ENCODE data around the gene HMG20A.

The HMG20A gene

DNA sequence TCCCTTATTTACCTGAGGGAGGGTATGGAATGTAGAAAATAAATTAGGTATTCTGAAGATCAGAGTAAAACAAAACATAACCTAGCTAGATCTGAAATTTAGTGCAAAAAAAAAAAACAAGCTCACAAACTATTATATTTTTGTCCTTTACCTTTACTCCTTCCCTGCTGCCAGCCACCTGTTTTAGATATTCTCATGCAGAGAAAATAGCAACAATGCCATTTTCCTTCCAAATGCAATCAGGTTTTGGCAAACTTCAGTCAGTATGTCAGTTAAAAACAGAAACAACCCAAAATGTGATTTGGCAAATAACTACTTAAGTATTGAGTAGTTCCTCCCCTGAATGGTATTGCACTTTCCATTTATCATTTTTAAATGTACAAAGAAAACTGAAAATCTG lies 36.6 kb upstream of the HMG20A start:
- no peak overlapping the region for H3K4me3 ChIP-seq (ENCODE audit: low read length)
- no peak for DNase-seq (ENCODE audit: low read depth)
- TF ChIP-seq, protein P1, sequence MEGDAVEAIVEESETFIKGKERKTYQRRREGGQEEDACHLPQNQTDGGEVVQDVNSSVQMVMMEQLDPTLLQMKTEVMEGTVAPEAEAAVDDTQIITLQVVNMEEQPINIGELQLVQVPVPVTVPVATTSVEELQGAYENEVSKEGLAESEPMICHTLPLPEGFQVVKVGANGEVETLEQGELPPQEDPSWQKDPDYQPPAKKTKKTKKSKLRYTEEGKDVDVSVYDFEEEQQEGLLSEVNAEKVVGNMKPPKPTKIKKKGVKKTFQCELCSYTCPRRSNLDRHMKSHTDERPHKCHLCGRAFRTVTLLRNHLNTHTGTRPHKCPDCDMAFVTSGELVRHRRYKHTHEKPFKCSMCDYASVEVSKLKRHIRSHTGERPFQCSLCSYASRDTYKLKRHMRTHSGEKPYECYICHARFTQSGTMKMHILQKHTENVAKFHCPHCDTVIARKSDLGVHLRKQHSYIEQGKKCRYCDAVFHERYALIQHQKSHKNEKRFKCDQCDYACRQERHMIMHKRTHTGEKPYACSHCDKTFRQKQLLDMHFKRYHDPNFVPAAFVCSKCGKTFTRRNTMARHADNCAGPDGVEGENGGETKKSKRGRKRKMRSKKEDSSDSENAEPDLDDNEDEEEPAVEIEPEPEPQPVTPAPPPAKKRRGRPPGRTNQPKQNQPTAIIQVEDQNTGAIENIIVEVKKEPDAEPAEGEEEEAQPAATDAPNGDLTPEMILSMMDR (IDR thresholded peaks at IDR 0.05; ENCODE audit: insufficient read depth, low read depth, low read length, missing control alignments) = no peak

DNA sequence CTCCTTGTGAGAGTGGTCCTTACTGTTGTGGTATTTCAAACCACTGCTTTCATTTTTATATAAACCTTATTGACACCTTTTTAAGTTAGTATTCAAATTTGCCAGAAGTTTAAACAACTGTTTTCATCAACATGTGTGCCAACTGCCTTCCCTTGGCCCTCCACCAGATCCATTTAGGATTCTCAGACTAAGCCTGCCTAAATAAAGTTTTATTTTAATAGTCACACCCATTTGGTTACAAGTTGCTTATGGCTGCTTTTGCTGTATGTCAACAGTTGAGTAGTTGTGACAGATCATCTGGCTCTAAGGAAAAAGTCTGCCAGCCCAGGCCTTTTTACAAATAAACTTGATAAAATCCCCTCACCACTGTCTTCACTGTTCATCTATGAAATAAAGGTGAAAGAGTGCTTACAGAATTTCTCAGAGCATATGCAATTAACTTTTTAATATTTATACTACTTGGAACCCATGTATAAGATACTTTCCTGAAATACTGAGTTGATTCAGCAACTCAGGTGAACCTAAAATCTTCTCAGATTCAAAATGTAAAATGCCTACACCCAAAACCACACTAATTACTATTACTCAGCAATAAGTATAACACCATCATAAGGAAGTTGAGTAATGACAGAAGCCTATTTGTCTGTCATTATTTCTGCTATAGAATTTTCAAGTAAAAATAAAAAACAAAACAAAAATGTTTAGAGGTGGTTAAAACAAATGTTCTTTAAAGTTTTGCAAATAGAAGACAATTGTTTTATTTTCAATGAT lies 35.9 kb upstream of the HMG20A start:
- DNase-seq (ENCODE audit: low read depth) = peak; percentile 12
- TF ChIP-seq, protein P1 (IDR thresholded peaks at IDR 0.05; ENCODE audit: insufficient read depth, low read depth, low read length, missing control alignments) = no peak
- H3K4me3 ChIP-seq (ENCODE audit: low read length) = no peak overlapping the region

DNA sequence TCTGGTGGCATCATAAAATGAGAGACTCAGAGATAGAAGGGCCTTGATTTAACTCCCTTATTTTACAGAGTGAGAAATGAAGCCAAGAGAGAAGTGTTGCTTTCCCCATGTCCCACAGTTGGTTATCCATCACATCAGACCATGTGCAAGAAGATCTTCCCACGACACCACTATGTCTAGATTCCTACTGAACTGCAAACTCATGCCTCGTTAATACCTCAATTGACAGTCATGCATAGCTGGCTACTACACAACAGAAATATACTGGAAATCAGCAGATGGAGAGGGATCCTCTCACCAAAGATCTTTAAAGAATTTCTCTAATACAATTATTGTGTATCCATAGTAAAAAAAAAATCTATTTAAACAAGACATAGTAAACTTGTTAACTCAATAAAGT lies 34.1 kb upstream of the HMG20A start:
- TF ChIP-seq, protein P1 (IDR thresholded peaks at IDR 0.05; ENCODE audit: insufficient read depth, low read depth, low read length, missing control alignments) = no peak
- DNase-seq (ENCODE audit: low read depth) = no peak
- H3K4me3 ChIP-seq (ENCODE audit: low read length) = no peak overlapping the region

DNA sequence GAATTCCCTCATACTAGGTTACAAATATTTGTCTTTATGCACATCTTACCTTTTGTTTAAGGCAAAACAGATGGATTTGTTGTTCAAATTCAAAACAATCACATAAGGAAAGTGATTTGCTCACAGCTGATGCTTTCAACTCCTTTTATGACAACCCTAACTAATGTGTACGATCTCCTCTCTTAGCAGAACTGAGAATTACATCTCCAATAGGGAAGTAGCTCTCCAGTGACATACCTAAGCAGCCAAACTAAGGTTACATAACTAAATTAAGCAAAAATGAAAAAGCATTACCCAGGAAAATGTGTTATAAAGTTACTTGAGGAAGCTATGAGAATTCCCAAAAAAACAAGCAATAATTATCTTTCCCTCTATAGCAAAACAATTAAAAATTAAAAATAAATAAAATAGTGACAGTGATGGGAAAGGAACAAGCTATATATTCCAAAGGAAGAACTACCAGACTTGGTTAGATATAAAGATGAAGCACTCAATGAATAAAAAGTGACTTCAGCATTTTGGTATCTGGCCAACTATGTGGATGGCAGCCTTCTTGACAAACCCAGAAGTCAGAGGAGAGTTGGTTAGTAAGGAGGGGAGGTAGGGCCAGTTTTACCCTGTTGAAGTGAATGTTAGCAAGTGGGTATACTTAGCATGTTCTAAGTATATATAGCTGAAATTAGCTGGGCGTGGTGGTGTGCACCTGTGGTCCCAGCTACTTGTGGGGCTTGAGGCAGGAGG lies 33.2 kb upstream of the HMG20A start:
- TF ChIP-seq, protein P1 (IDR thresholded peaks at IDR 0.05; ENCODE audit: insufficient read depth, low read depth, low read length, missing control alignments) = no peak
- peak; percentile 6 for DNase-seq (ENCODE audit: low read depth)
- H3K4me3 ChIP-seq (ENCODE audit: low read length) = no peak overlapping the region

DNA sequence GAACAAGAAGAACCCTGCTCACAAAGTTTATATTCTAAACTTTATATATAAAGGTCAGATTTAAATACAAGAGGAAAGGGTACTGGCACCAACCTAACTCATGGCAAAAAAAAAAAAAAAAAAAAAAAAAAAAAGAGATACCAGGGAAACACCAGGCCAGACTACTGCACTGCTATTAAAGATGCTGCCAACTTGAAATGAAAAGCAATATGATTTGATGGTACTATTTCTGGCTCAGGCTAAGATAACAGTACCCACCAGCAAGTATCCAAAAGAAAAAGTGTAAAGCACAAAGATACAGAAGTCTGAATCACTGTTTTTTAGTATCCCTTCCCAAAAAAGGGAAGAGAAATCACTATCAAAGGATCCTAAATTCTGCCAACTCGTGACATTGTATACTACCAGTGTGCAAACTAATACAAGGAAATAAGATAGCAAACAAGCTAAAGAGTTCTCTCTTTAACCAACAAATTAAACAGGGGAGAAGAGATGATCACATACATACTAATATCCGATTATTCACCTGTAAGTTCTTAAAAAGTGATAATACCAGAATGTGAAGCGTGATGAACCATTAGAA lies 29.2 kb upstream of the HMG20A start:
- TF ChIP-seq, protein P1 (IDR thresholded peaks at IDR 0.05; ENCODE audit: insufficient read depth, low read depth, low read length, missing control alignments) = no peak
- H3K4me3 ChIP-seq (ENCODE audit: low read length) = no peak overlapping the region
- no peak for DNase-seq (ENCODE audit: low read depth)

DNA sequence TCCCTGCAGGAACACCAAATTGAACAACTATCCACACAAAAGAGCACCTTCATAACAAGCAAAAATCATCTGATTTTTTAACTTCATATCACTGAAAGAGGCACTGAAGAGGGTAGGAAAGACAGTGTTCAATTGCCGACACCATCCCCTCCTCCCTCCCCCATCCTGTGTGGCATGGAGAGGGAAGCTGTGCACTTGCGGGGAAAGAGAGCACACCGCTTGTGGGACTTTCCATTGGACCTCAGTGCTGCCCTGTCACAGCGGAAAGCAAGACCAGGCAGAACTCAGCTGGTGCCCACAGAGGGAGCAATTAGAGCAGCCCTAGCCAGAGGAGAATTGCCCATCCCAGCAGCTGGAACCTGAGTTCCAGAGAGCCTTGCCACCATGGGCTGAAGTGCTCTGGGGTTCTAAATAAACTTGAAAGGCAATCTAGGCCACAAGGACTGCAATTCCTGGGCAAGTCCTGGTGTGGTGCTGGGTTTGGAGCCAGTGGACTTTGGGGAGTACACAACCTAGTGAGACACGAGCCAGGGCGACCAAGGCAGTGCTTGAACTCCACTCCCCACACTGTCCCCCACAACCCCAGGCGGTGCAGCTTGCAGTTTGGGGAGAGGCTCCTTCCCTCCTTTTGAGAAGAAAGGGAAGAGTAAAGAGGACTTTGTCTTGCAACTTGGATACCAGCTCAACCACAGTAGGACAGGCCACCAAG lies 27.8 kb upstream of the HMG20A start:
- DNase-seq (ENCODE audit: low read depth) = no peak
- TF ChIP-seq, protein P1 (IDR thresholded peaks at IDR 0.05; ENCODE audit: insufficient read depth, low read depth, low read length, missing control alignments) = no peak

More for the DNA sequence above, 27.8 kb upstream of the HMG20A start:
- no peak overlapping the region for H3K4me3 ChIP-seq (ENCODE audit: low read length)
